Kidney glomerular epithelial cell (primary cell): ENCODE results near the gene TJP3.

Experiments
- DNase-seq: peaks from one replicate; lab custom pipeline; 2025; lab: John Stamatoyannopoulos, UW

The TJP3 gene

DNA sequence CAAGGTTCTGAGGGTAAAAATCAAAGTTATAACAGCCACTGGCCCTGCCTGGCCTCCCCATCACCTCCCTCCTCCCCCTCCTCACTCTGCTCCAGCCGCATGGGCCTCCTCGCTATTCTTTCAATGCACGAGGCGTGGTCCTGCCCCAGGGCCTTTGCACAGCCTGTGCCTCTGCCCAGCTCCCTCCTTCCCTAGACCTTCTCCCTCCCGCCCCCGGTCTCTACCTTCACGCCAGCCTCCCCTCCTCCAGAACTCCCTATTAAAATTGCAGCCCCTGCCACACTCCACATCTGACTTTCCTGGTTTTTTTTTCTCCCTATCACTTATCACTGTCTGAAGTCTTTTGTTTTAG is 60.5 kb downstream of the TJP3 start:
- no peak for DNase-seq

DNA sequence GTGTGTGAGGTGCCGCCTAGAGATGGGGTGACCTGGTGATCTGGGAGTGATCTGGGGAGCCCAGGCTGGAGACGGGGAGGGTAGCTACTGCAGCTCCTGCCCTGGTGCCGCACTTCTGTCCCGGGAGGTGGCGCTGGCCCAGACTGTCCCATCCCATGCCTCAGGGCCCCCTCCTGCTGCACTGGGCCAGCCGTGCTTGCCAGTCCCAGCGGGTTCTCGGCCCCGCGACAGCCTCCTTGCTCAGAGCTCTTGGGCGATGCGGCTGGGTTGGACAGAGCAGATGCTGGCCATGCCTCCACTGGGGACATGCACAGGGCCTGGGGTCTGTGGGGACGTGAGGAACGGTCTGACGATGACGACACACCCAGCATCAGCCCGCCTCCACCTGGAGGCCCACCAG is 61.3 kb downstream of the TJP3 start:
- no peak for DNase-seq

DNA sequence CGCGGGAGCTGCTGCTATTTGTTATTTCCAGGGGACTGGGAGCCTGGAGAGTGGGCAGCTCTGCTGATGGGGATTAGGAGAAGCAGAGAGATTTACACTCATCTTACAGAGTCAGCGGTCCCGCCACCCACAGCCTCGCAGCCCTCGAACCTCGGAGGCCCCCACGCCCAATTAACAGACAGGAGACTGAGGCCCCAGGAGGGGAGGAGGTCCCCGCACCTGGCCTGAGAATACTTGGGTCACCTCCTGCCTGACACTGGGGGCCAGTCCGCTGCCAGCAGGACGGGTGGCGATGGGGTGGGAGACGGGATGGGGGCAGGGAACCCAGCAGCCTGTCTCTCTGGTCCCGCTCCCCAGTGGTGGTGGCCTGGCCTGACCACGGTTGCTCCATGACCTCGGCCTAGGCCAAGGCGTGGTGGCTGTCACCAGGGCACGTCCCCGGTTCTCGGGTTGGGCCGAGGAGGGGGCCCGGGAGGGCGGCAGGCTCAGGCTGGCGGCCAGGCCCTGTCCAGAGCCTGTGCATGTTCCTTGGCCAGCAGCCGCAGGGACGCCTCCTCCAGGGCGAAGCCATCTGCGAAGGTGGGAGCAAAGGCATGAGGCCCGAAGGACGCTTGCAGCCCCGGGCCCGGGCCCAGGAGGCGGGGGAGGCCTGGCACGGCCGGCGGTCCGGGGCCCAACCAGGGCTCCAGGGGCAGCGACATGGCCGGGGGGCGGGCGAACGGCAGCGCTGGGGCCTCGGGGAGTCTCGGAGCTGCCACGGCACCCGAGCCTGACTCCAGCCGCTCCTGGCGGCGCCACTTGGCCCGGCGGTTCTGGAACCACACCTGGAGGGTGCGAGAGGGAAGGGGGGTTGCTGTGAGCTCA is 62.2 kb downstream of the TJP3 start:
- no peak for DNase-seq

DNA sequence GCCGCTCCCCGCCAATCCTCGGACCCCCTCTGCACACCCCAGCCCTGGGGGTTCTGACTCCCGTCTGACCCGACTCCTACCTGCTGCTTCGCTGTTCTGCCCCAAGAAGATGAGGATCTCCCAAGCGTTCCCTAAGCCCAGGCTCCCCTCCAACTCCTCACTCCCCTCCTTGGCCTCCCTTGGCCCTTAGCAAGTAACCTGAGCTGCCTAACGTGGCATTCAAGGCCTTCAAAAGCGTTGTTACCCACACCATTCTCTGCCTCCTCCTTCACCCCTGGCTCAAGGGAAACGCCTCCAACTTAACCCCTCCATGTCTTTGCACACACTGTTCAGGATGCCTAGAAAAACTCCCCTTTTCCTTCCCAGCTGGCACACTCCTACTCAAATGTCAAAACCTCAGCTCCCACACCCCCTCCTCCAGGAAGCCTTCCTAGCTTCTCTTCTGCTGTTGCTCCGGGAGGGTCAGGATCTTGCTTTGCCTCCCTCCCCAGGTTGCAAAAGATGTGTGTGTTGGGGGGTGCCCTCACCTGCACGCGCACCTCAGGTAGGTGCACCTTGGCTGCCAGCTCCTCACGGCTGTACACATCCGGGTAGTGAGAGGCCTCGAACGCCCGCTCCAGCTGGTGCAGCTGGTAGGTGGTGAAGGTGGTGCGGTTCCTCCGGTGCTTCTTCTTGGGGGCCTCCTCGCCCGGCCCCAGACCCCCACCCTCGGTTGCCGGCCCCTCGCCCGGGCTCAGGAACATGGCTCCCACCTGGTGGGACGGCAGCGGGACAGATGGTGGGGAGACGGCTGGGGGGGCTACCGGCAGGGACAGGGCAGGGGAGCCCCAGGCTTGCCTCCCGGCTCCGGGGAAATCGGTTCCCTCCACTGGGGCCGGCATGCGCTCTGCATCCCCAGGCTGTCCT is 63.1 kb downstream of the TJP3 start:
- no peak for DNase-seq

DNA sequence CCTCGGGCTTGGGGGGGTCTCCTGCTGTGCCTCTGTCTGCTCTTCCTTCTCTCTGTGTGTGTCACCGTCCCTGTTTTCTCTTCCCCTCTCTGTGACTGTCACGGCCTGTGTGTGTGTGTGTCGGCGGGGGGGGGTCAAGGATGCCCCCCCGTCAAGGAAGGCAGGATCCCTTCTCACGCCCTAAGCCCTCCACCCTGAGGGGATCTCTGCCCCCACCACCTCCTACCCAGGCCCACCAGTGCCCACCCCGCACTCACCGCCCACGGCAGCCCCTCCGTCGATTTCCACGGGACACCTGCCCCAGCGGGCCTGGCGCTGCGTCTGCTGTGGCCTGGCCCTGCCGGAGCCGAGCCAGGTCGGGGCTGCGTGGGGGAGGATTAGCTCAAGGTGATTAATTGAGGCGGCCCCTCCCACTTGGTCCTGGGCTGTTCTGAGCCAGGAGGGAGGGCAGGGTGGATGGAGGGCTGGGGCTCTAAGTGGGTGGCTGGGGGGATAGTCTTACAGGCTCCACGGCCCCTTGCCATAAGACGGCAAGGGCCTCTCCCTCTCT is 63.8 kb downstream of the TJP3 start, which contains the start of gene RAX2:
Gene RAX2, minus strand, starts transcription at position 323 of the 550 bp plus-strand sequence. CDS start 486 bp downstream, outside the sequence.
- no peak for DNase-seq

DNA sequence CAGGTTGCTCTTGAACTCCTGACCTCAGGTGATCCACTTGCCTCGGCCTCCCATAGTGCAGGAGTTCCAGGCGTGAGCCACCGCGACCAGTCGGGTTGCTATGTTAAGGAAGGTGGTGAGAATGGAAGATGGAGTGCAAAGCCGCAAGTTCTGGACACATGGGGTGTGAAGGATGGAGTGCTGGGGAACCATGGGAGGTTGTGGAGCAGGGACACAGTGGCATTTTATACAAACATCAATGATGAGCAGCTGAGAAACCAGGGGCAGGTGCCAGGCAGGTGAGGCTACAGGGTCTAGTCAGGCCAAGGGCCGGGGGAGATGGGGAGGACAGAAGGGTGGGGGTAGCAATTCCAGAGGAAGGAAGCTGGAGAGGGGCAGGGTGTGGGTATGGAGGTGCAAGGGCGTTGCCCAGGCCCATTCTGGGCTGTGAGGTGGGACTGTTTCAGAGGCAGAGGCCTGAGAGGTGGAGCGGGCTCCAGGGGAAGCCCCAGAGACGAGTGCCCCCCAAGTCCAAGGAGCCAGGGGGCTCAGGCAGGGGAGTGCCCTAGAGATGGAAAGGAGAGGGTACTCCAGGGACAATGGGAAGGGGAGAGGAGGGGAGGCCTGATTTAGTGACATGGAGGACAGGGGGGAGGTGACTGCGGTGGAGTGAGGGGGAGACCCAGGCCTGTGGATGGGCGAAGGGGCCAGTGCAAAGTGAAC is 65.8 kb downstream of the TJP3 start:
- no peak for DNase-seq

DNA sequence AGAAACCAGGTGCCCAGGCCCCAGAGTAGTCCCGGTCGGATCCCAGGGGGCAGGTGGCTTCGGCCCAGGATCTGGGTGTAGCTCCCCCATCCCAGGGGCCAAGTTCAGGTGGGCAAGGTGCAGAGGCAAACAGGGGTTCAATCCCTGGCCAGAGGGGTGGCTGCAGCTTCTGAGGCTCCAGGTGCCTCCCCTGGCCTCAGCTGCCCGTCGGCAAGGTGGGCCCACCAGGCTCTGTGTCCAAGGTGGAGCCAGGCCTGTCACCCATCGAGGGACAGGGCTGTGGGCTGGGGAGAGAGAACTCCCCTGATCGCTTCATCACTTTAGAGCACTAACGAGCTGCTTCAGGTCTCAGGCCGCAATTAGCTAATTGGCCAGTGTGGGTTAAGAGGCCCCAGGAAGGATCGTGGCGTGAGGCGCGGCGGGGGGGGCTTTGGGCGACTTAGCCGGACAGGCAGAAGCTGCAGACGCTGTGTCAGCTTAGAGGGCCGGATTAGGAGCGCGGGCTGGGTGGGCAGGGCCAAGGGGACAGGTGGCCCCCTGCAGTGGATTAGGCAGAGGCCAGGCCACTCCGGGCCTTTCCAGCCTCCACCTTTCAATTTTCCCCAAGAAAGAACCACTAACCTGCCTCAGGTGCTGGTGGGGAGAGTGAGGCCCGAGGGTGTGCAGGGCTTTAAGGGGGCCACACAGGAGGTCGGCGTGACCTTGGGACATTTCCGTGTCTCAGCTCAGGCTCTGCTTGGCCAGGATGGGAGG is 66.6 kb downstream of the TJP3 start:
- DNase-seq = no peak

DNA sequence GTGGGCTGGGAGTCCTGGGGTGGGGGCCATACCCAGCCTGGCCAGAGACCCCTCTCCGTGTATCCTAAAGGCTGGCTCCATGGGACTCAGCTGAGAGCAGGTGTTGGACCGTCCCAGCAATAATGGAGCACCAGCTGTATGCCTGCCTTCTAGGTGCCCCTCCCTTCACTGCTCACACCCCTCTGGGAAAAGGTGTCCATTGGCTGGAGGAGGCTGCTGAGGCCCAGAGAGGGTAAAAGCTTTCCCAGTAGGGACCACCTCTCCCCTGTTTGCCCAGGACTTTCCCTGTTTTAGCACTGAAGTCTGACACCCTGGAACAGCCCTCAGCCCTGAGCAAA is 67.2 kb downstream of the TJP3 start:
- no peak for DNase-seq

DNA sequence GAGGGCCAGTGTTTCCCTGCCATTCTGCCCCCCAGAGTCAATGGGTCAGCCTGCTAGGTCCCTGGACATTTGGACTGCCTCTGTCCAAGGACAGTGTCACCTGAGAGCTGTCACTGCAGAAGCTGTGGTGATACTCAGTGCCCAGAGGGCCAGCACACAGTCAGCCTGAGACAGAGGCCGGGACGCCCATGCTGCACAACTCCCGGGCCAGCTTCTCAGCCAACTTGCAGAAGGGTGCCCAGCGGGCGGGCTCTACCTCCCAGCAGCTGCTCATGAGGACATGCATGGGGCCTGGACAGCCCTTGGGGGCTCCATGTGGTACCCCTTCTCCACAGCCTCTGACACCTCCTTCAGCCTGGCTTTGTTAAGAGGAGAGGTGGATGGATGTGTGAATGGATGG is 67.6 kb downstream of the TJP3 start:
- DNase-seq = no peak

DNA sequence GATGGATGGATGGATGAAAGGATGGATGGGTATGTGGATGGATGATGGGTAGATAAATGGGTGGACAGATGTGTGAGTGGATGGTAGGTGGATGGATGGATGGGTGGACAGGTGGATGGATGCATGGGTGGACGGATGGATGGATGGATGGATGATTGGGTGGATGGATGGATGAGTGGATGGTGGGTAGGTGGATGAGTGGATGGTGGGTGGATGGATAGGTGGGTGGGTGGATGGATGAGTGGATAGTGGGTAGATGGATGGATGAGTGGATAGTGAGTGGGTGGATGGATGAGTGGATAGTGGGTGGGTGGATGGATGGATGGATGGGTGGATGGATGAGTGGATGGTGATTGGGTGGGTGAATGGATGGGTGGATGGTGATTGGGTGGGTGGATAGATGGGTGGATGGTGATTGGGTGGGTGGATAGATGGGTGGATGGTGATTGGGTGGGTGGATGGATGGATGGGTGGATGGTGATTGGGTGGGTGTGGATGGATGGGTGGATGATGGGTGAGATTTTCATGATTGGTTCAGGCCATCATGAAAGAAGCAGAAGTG is 68.4 kb downstream of the TJP3 start:
- DNase-seq = no peak

DNA sequence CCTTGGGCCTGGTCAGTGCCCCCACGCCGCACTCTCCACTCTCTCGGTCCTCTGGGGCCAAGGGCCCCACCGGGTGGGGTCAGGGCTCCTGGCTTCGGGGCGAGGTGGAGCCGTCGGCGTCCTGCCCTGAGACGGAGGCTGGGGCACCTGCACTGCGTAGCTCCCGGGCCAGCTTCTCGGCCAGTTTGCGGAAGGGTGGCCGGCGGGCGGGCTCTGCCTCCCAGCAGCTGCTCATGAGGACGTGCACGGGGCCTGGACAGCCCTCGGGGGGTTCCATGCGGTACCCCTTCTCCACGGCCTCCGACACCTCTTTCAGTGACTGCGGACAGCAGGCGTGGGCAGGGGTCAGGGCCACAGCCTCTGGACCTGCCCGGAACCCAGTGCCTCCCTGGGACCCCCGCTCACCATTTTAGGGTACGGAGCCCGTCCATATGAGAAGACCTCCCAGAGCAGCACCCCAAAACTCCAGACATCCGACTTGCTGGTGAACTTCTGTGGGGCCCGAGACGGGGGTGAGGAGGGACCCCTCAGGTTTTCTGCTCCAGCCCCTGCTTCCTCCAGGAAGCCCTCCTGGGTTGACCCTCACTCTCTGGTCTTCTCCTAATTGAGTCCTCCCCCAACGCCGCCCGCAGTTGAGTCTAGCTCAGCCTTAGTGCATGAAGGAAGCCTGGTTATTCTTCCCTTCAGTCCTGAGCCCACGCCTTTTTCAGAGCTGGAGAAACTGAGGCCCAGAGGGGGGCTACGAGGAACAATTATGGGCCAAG is 70.1 kb downstream of the TJP3 start:
- no peak for DNase-seq

DNA sequence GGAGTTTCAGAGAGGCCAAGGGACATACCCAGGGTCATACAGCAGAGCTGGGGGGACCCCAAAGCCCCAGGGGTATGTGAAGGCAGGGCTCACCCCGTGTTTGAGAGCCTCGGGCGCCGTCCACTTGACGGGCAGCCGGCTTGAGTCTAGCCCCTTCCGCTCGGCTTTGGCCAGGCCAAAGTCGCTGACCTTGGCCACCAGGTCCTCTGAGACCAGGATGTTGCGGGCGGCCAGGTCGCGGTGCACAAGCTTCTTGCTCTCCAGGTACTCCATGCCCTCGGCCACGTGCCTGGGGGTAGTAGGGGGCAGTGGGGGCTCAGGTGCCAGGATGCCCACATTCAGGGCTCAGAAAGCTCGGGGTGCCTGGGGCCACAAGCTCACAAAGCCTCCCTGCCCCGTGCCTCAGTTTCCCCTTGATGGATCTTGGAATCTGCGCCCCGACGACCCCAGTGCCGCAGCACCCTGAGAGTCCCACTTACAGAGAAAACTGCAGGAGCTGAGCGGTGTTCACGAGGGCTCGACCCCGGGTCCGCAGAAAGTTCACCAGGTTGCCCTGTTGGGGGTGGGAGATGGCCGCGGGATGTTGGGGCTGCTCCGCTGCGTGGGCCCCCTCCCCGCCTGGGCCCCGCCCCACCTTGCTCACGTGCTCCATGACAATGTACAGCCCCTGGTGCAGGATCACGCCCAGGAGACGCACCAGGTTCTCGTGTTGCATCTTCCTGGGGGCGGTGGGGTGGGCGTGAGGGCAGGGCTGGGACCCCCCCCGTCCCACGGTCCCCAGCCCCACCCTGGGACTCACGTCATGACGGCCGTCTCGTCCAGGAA is 70.9 kb downstream of the TJP3 start:
- DNase-seq = no peak

DNA sequence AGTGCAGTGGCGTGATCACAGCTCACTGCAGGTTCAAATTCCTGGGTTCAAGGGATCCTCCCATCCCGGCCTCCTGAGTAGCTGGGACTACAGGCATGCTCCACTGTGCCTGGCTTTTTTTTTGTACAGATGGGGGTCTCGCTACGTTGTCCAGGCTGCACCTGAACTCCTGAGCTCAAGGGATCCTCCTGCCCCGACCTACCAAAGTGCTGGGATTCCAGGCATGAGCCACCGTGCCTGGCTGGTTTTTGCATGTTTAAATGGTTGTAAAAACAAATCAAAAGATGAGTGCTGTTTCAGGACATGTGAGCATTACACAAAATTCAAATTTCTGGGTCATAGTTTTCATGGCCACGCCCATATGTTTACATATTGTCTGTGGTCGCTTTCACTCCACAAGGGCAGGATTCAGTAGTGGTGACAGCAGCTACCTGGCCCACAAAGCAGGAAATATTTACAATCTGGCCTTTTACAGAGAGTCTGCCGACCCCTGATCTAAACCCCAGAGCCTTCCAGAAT is 72.7 kb downstream of the TJP3 start:
- DNase-seq = no peak

DNA sequence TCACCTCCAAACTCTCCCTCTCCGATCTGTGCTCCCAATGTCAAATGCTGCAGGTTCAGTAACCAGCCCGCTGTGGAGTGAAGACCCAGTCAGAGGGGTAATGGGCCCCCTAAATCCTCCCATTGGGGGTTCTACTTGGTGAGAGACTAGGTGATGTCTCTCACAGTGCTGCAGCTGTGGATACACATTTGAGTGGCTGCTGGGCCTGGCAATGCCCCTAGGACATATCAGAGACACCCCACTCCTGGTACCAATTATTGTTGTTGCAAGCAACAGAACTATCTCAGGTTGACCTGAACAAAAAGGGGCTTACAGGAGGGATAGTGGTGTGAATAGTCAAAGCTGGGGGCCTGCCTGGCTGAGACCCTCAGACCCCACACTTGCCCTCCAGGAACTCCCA is 73.4 kb downstream of the TJP3 start:
- DNase-seq = no peak

DNA sequence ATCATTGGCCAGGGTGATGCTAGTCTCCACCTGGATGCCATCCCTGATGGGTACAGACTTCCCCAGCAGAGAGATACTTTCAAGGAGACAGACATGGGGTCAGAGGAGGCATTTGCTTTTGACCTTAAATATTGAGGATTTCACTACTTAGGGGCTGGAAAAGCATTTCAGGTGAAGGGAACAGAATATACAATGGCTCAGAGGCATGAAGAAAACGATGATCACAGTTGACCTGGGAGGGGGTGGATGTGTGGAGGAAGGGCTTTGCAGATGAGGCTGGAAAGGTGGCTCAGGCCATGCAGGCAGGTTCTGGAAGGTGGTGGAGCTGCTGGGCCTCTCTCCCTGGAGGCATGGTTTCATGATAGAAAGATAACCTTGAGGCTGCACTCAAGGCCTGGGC is 74.1 kb downstream of the TJP3 start:
- no peak for DNase-seq

DNA sequence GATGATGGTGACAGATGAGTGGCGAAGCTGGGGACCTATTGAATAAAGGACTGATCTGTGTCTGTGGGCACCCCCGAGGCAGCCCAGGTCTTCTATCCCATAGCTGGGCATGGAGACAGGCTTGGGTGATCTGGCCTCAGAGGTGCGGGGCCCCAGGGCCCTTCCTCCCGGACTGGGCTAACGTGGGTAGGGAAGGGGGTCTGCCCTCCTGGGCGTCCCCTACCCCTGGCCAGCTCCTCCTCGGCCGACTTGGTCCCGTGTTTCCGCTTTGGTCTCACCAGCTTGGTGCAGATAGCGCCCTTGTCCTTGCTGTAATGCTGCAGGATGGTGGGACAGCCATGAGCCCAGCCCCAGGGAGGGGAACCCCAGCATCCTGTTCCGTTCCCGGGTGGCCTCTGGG is 74.7 kb downstream of the TJP3 start:
- DNase-seq = no peak

DNA sequence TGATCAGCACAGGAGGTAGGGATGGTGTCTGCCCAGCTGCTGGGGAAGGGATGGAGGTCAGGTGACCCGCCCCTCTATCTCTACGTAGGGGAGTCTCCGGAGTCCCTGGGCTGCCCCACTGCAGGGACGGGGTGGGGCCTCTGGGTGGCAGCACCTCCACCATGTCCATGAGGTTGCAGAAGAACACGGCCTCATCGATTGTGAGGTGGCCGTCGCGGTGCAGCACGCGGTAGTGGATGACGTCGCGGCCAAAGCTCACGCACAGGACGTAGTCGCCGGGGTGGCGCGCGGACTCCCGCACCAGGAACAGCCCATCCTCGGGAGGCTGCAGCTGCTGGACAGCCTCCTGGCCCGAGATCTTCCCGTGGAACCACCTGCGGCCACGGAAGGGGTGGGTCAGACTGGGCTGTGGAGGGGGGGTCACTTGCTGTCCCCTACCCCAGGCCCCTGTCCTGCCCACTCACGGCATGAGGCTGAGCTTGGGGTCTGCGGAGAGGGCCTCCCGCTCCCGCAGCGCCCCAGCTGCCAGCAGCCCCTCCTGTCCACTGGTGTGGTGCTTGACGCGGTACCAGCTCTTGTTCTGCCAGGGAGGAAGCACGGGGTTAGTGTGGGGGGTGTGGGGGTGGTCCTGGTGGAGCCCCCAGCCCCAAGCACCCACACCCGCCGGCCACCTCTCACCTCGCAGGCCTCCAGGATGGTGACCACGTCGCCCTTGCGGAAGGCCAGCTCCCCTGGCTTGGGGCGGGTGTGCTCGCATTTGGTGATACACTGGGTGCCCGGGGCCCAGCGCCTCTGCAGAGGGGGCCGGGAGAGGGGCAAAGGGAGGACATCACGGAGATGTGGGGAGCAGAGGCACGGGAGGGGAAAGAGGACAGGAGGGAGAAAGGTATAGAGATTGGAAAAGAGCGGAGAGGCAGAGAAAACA is 75.7 kb downstream of the TJP3 start:
- DNase-seq = no peak
